ENCODE results near the gene HEXD.
A peak's percentile ranks its signal among the peaks of the same experiment; 100 is the strongest.
"Not testable (repeated sequence)": the region's sequence is repeated elsewhere in the genome, so short reads cannot be mapped to it uniquely, and the experiment has no call there.

The HEXD gene

GRCh38 chr17:82396601-82397435, 21.3 kb upstream of the HEXD start:
- no peak for DNase-seq (ENCODE audit: low read depth, low spot score)

GRCh38 chr17:82397449-82398335, 20.5 kb upstream of the HEXD start:
- DNase-seq (ENCODE audit: low read depth, low spot score): no peak

- DNase-seq (ENCODE audit: low read depth, low spot score): no peak
Observed at GRCh38 chr17:82399041-82399441, 19.1 kb upstream of the HEXD start.

- DNase-seq (ENCODE audit: low read depth, low spot score): no peak
Observed at GRCh38 chr17:82399601-82400101, 18.5 kb upstream of the HEXD start.

GRCh38 chr17:82400206-82400605, 17.9 kb upstream of the HEXD start:
- DNase-seq (ENCODE audit: low read depth, low spot score): no peak

GRCh38 chr17:82400830-82401229, 17.3 kb upstream of the HEXD start:
- DNase-seq (ENCODE audit: low read depth, low spot score): peak; percentile 21

GRCh38 chr17:82402865-82403264, 15.3 kb upstream of the HEXD start:
- DNase-seq (ENCODE audit: low read depth, low spot score): no peak

GRCh38 chr17:82403662-82404660, 14.2 kb upstream of the HEXD start:
- no peak for DNase-seq (ENCODE audit: low read depth, low spot score)

GRCh38 chr17:82405051-82405450, 13.1 kb upstream of the HEXD start:
- DNase-seq (ENCODE audit: low read depth, low spot score): no peak

- DNase-seq (ENCODE audit: low read depth, low spot score): no peak
Observed at GRCh38 chr17:82406131-82406671, 11.9 kb upstream of the HEXD start.

GRCh38 chr17:82407255-82407654, 10.9 kb upstream of the HEXD start:
- DNase-seq (ENCODE audit: low read depth, low spot score): no peak

- DNase-seq (ENCODE audit: low read depth, low spot score): no peak
Observed at GRCh38 chr17:82408288-82408937, 9.7 kb upstream of the HEXD start.

- DNase-seq (ENCODE audit: low read depth, low spot score): no peak
Observed at GRCh38 chr17:82408938-82409318, 9.2 kb upstream of the HEXD start.

GRCh38 chr17:82410014-82410716, 8.0 kb upstream of the HEXD start:
- DNase-seq (ENCODE audit: low read depth, low spot score): no peak

GRCh38 chr17:82411396-82412053, 6.6 kb upstream of the HEXD start:
- no peak for DNase-seq (ENCODE audit: low read depth, low spot score)

- DNase-seq (ENCODE audit: low read depth, low spot score): not testable (repeated sequence)
Observed at GRCh38 chr17:82412081-82412480, 6.1 kb upstream of the HEXD start.

- no peak for DNase-seq (ENCODE audit: low read depth, low spot score)
Observed at GRCh38 chr17:82412535-82413520, 5.3 kb upstream of the HEXD start.

All from activated CD4-positive, CD25-positive, alpha-beta regulatory T cell treated with anti-CD3 and anti-CD28 coated beads, Interleukin-2, amount 50 U/mL, for 16 hours (primary cell).